GM18873 (cell line): ENCODE results near the gene CHGA.

Source experiments
- ATAC-seq: cut with Tn5 transposase; IDR thresholded peaks from one replicate; pipeline ENCODE4 v1.9.1; 2021; ENCODE audit warnings: mild to moderate bottlenecking, moderate library complexity, moderate number of reproducible peaks; ENCODE audit not compliant: unreplicated experiment, low FRiP score

The CHGA gene

DNA sequence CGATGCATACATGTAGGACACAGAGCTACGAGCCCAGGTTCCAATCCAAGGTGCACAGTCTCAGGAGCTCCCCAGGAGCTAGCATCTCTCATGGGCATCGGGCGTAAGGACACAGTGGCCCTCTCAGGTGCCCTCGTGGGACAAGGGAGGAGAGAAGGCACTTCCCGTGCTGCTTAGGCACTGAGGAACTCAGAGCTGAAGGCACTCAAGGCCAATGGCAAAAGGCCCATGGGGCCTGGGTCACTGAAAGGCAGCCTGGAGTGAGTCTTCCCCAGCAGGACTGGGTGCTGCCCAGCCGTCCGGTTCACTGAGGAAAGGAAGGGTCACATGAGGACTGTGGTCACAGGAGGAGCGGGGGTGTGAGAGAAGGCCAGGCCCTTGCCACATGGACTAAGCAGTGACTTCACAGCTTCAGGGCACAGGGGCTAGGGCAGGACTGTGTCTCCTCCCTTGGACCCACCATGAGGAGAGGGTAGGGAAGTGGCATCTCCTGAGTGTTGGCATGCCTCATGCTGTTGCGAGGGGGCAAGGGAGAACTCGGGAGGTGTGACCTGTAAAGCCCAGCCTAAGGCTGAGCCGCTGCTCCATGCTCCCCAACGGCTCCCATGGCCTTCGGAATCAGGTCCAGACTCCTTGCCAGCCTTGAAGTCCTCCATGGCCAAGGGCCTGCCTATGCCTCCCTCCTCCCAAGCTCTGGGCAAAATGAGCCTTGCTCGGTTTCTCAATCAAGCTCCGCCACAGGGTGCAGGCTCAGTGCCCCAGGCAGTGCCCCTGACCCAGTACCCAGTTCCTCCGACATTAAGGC, 51.8 kb downstream of the CHGA start:
- ATAC-seq: no peak

DNA sequence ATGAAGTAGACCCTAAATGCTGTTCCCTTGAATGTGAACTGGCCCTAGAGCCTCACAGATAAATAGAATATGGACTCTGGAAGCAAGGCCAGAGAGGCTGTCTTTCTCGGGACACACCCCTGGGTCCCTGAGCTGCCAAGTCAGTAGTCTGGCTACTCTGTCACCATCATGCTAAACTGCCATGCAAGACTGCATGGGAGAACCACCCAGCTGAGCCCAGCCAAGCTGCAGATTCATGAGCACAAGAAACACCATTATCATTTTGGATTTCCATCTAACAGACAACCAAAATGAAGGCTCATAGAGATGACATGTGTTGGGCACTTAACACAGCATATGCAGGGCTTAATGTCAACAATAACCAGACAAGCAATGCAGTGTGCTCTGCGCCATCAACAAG, 53.3 kb downstream of the CHGA start:
- no peak for ATAC-seq

DNA sequence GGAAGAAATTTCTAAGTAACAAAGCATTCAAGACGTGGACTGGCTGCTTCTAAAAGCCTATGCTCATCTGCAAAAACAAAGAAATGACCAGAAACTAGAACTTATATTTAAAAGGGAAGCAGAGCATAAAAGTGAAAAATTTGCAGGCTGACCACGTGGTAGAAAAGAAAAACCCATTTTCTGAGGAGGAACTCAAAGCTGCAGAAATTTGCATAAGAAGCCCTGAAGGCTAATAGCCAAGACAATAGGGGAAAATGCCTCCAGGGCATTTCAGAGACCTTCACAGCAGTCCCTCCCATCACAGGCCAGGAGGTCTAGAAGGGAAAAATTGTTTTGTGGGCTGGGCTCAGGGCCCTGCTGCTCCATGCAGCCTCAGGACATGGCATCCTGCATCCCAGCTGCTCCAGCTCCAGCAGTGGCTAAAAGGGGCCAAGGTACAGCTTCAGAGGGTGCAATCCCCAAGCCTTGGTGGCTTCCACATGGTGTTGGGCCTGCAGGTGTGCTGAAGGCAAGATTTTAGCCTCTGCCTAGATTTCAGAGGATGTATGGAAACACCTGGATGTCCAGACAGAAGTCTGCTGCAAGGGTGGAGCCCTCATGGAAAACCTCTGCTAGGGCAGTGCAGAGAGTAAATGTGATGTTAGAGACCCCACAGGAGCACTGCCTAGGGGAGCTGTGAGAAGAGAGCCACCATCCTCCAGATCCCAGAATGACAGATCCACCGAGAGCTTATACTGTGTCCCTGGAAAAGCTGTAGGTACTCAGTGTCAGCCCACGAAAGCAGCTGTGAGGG, 55.5 kb downstream of the CHGA start:
- no peak for ATAC-seq

GRCh38 chr14:92980866-92981265, 57.9 kb downstream of the CHGA start:
- no peak for ATAC-seq

DNA sequence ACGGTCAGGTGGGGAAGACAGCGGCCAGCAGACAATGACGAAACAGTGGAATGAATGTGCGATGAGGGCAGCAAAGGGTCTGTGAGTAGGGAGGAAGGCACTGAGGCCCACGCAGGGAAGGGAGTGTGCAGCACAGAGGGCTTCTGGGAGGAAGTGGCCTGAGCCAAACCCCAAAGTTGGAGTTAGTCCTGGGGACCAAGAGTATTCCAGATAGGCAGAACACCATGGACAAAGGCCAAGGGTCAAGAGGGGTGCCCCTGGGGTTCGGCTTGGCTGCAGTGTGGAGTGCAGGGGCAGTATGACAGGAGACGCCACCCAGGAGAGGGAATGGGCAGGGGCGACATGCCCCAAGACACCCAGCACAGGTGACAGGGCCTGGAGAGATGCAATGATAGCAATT, 58.8 kb downstream of the CHGA start:
- ATAC-seq: no peak

DNA sequence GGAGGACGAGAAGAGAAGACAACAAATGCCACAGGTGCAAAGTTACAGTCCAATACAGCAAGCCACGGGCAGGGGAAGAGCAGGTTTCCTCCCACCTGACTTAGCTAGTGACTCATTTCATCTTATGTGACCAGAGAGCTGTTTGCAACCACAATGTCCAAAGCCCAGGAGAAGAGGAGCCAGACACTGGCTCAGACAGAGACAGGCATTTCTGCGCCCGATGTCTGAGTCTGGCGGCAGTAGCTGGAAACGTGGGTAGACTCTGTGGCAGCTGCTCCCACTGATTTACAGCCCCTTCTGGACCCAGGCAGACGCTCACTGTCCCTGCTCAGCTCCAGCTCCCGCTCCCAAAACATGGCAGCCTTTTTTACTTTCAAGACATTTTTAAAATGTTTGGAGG, 60.0 kb downstream of the CHGA start:
- no peak for ATAC-seq

DNA sequence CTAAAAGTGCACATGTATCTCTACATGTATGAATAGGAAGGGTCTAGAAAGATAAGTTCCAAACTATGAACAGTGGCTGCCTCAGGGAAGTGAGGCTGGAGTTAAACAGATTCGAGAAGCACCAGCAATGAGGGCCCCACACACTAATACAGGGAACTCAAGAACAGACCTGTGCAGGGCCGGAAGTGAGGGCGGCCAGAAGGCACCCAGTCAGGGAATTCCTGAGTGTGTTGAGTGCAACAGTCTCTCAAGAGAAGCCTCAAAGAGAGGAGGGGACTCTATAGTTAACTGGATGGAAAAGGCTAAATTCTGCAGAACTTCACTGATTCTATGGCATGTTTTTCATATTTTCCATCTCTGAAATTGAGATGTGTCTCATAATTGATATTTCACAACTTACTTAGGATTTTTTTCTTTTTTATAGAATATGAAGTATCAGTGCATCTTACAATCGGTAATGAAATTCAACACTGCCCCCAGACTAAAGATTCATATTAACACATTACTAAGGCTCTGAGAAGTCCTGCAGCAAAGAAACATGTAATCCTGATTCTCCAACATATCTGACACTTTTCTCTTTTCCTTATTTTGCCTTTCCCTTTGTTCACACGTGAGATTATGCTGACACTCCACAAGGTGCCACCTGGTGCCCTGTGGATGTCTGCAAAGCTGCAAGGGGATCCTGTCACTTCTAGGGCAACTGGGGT, 61.3 kb downstream of the CHGA start:
- ATAC-seq: no peak
